ENCODE measurements around the gene C2orf69. TPM values are rescaled to one million over a fixed set of nuclear protein-coding genes. Genes with fewer than 3 reads are reported as not detected.

C2orf69 gene
- total and polyA plus RNA-seq, 2 donors (not counting 1 experiment from before 2014, with no cell fraction given) = 3.7 to 12.9 TPM

DNA sequence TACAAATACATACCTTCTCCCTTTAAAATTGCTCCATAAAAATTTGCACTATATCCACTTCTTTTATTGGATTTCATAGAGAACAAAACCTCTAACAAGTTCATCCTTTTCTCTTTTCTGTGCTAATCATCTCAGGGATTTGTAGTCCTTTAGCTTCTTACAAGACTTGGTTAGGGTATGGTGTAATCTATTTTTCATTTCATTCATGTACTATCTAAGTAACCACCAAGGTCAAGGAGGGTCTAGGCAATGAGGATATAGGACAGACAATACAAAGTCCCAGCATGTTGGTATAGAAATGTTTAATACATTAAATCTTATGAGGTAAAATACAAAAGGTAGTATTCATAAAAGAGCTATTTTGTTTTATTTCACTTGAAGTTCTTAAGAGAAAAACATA is 17.5 kb downstream of the C2orf69 start:
- H3K4me1 ChIP-seq (ENCODE audit: control insufficient read depth in 2 of 2, insufficient read depth in 2 of 2, low read length in 2 of 2) = no peaks in the 10 kb centered on the region
- no peak for TF ChIP-seq EZH2 (IDR thresholded peaks at IDR 0.05; ENCODE audit: borderline replicate concordance, insufficient read depth, low read depth, low read length, poor library complexity, severe bottlenecking)
- TF ChIP-seq, protein P1, sequence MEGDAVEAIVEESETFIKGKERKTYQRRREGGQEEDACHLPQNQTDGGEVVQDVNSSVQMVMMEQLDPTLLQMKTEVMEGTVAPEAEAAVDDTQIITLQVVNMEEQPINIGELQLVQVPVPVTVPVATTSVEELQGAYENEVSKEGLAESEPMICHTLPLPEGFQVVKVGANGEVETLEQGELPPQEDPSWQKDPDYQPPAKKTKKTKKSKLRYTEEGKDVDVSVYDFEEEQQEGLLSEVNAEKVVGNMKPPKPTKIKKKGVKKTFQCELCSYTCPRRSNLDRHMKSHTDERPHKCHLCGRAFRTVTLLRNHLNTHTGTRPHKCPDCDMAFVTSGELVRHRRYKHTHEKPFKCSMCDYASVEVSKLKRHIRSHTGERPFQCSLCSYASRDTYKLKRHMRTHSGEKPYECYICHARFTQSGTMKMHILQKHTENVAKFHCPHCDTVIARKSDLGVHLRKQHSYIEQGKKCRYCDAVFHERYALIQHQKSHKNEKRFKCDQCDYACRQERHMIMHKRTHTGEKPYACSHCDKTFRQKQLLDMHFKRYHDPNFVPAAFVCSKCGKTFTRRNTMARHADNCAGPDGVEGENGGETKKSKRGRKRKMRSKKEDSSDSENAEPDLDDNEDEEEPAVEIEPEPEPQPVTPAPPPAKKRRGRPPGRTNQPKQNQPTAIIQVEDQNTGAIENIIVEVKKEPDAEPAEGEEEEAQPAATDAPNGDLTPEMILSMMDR (IDR thresholded peaks at IDR 0.05) = no peak
- no peak overlapping the region for H3K4me3 ChIP-seq (ENCODE audit: control extremely low read depth in 1 of 5, extremely low read depth in 1 of 5, insufficient read depth in 1 of 5, low read depth in 2 of 5, low read length in 4 of 5)
- no peaks in the 10 kb centered on the region for H3K27me3 ChIP-seq (replicated peaks in 1 of 4; ENCODE audit: control extremely low read depth in 1 of 4, control insufficient read depth in 3 of 4, insufficient read depth in 4 of 4, low read length in 3 of 4)
- no peak for ATAC-seq (ENCODE audit: low read depth)
- Mint-ChIP-seq H3K4me1 (no peaks in the 10 kb centered on the region), H3K4me3 (no peak overlapping the region), H3K27me3 (no peaks in the 10 kb centered on the region), H3K27ac (no peak overlapping the region), H3K9me3 (ENCODE audit: insufficient read depth) (no peaks in the 10 kb centered on the region)
- no peak for DNase-seq
- no peaks in the 10 kb centered on the region for H3K9me3 ChIP-seq (ENCODE audit: control extremely low read depth in 1 of 3, control insufficient read depth in 2 of 3, insufficient read depth in 1 of 3, low read length in 2 of 3)
- ChIA-PET POLR2A (no interaction called here), CTCF (no interaction called here)
- H3K4me2 ChIP-seq (replicated peaks; ENCODE audit: low read depth, low read length, poor library complexity, severe bottlenecking) = no peak overlapping the region
- no peak overlapping the region for H3K27ac ChIP-seq (ENCODE audit: low read length in 2 of 2)
- no peak overlapping the region for H2AFZ ChIP-seq (ENCODE audit: insufficient read depth, low read depth, low read length, poor library complexity, severe bottlenecking)
- intact Hi-C loops (cut with micrococcal nuclease) = no loop called here
- H3K36me3 ChIP-seq (replicated peaks in 1 of 2; ENCODE audit: control extremely low read depth in 1 of 2, control insufficient read depth in 1 of 2, extremely low read depth in 1 of 2, insufficient read depth in 2 of 2, low read length in 1 of 2) = peaks cover 13 to 17% of the 10 kb centered on the region in 2 experiments
- no peaks in the 10 kb centered on the region for H4K20me1 ChIP-seq (ENCODE audit: control insufficient read depth, insufficient read depth, low read length, poor library complexity, severe bottlenecking)
- H3K79me2 ChIP-seq (ENCODE audit: control insufficient read depth, insufficient read depth, low read length) = no peaks in the 10 kb centered on the region
- no peak overlapping the region for H3K9ac ChIP-seq (ENCODE audit: low read length)

DNA sequence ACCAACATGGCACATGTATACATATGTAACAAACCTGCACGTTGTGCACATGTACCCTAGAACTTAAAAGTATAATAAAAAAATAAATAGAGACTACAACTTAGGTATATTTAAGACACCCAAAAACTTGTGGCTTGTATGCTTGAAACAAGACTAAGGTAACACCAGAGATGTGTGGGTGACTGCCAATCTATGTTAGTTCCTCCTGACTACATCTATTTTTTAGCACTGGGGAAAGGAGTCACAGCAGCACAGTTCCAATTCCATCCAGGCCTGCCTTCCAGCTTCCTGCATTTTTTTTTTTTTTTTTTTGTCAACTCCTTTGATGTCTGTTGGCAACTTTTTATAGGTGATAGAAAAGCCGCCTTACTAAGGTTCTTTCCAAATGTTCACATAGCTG is 18.2 kb downstream of the C2orf69 start:
- Histone ChIP-seq H3K9ac (ENCODE audit: low read length) (no peak overlapping the region), H3K36me3 (replicated peaks in 1 of 2; ENCODE audit: control extremely low read depth in 1 of 2, control insufficient read depth in 1 of 2, extremely low read depth in 1 of 2, insufficient read depth in 2 of 2, low read length in 1 of 2) (peaks cover 13 to 17% of the 10 kb centered on the region in 2 experiments), H3K27ac (ENCODE audit: low read length in 2 of 2) (no peak overlapping the region), H3K79me2 (ENCODE audit: control insufficient read depth, insufficient read depth, low read length) (no peaks in the 10 kb centered on the region), H4K20me1 (ENCODE audit: control insufficient read depth, insufficient read depth, low read length, poor library complexity, severe bottlenecking) (no peaks in the 10 kb centered on the region), H3K27me3 (replicated peaks in 1 of 4; ENCODE audit: control extremely low read depth in 1 of 4, control insufficient read depth in 3 of 4, insufficient read depth in 4 of 4, low read length in 3 of 4) (no peaks in the 10 kb centered on the region), H3K4me1 (ENCODE audit: control insufficient read depth in 2 of 2, insufficient read depth in 2 of 2, low read length in 2 of 2) (no peaks in the 10 kb centered on the region), H3K4me3 (ENCODE audit: control extremely low read depth in 1 of 5, extremely low read depth in 1 of 5, insufficient read depth in 1 of 5, low read depth in 2 of 5, low read length in 4 of 5) (no peak overlapping the region), H3K9me3 (ENCODE audit: control extremely low read depth in 1 of 3, control insufficient read depth in 2 of 3, insufficient read depth in 1 of 3, low read length in 2 of 3) (no peaks in the 10 kb centered on the region), H2AFZ (ENCODE audit: insufficient read depth, low read depth, low read length, poor library complexity, severe bottlenecking) (no peak overlapping the region), H3K4me2 (replicated peaks; ENCODE audit: low read depth, low read length, poor library complexity, severe bottlenecking) (no peak overlapping the region)
- H3K4me1 Mint-ChIP-seq = no peaks in the 10 kb centered on the region
- intact Hi-C loops (cut with micrococcal nuclease) = no loop called here
- ChIA-PET POLR2A (no interaction called here), CTCF (no interaction called here)
- H3K27ac Mint-ChIP-seq = no peak overlapping the region
- TF ChIP-seq, protein P1 (IDR thresholded peaks at IDR 0.05) = no peak
- no peak for TF ChIP-seq EZH2 (IDR thresholded peaks at IDR 0.05; ENCODE audit: borderline replicate concordance, insufficient read depth, low read depth, low read length, poor library complexity, severe bottlenecking)
- H3K9me3 Mint-ChIP-seq (ENCODE audit: insufficient read depth) = no peaks in the 10 kb centered on the region
- no peak for DNase-seq
- H3K4me3 Mint-ChIP-seq = no peak overlapping the region
- H3K27me3 Mint-ChIP-seq = no peaks in the 10 kb centered on the region
- no peak for ATAC-seq (ENCODE audit: low read depth)
- no CpG with 5 or more reads among the region's 2 CpGs for WGBS (ENCODE audit: insufficient coverage)

All from B cell (primary cell).